GM18870 (cell line): ENCODE measurements around the gene STXBP1.
A peak's percentile ranks its signal among the peaks of the same experiment; 100 is the strongest.

Experiments used
- ATAC-seq: cut with Tn5 transposase; IDR thresholded peaks from one replicate; pipeline ENCODE4 v1.9.1; 2021; ENCODE audit warnings: moderate library complexity; ENCODE audit not compliant: unreplicated experiment

STXBP1 gene

DNA sequence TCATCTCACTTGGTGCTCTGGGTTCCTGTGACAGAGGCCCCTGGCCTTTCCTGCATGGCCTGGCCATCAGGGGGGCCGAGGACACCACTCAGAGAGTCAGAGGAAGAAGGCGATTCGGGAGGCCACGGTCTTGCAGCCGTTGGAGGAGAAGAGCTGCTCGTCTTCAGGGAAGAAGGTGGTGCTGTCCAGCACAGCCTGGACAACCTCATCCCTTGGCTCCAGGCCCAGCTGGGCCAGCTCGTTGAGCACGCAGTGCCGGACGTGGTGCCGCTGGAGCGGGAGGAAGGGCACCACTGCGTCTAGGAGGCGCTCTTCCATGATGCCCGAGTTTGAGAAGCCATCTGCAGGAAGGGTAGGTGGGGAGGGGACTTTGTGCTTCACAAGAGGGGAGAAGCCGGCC is 119.9 kb downstream of the STXBP1 start:
- ATAC-seq = no peak

DNA sequence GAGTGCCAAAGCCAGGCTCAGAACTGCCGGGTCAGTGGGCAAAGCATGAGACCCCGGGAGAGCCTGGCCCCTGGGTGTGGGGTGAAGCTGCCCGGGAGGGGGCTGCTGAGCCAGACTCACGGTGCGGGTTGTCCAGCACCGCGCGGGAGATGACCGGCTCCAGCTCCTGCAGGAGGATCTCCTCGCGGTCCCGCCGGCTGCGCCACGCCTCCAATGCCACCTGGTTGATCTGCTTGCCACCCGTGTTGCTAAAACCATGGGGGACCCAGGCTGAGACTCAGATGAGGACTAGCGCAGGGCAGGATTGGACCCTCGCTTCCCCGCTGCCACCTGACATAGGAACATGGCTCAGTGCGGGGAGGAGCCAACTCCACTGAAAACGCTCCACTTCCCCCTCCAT is 120.4 kb downstream of the STXBP1 start:
- ATAC-seq = no peak

DNA sequence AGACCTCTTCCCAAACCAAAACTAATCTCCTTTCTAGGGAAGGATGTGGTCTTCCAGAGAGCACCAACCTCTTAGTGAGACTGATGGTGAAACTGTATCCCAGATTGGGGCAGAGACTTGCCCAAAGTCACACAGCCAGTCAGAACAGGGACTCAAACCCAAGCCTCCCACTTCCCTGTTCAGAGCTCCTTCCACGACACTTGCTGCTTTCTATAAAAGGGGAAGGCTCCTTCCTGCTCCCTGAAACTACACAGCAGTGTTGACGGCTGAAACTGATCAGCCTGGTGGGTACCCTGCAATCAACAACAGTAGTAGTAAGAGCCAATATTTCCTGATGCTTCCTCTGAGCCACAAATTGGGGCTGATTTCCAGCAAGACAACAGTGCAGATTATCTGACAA is 121.5 kb downstream of the STXBP1 start:
- ATAC-seq = no peak

DNA sequence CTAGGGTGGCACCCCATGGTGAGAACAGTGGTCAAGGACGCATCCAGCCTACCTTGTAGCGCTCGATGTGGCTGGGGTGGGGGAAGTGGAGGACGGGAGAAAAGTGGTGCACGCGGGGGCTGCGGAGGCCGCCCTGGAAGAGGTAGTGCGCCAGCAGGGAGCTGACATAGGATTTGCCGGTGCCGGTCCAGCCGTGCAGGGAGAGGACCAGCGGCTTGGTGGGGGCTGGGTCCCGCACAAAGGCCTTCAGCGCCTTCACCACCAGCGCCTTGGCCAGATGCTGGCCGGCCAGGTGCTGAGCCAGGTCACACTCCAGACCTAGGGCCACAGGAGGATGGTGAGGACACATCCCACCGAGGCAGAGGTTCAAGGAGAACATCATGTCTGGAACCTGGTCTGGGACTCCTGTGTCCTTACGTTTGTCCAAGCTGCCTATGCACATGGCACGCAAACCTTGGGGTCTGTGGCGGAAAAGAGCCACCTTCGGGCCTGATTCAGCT is 122.2 kb downstream of the STXBP1 start:
- no peak for ATAC-seq

DNA sequence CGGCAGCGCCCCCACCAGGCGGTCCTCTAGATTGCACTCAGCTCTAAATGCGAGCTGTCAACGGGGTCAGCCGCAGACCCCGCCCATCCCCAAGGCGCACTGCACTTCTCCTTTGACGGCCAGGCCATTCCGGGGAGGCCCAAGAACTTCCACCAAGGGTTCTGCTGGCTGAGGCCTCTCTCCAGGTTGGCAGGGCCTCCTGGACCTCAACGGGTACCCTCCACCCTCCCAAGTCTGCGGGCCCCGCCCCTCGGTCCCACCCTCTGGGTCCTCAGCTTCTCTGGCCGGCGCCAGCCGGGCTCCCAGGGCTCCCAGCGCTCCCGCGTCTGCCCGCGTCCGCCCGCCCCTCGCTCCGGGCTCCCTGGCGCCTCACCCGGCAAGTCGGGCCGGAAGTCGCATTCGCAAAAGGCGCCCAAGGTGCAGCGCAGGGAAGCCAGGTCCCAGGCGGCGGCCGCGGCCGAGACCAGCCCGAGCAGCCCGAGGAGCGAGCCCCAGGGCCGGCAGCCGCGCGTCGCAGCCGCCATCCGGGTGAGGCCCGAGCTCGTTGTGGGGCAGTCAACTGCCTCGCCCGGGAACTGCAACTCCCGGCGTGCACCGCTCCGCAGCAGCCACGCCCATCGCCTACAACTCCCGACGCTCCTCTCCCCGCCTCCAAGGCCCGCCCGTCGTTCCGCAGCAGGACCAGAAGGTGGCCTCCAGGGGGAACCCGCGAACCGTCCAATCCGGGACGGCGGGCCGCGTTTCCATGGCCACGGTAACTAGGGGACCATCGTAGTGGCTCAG is 122.9 kb downstream of the STXBP1 start, which contains the start of gene TOR2A:
Gene TOR2A, minus strand, starts transcription at position 548 of the 783 bp plus-strand sequence. Its CDS starts 24 bp downstream, at position 524.
- peak; percentile 62 for ATAC-seq

DNA sequence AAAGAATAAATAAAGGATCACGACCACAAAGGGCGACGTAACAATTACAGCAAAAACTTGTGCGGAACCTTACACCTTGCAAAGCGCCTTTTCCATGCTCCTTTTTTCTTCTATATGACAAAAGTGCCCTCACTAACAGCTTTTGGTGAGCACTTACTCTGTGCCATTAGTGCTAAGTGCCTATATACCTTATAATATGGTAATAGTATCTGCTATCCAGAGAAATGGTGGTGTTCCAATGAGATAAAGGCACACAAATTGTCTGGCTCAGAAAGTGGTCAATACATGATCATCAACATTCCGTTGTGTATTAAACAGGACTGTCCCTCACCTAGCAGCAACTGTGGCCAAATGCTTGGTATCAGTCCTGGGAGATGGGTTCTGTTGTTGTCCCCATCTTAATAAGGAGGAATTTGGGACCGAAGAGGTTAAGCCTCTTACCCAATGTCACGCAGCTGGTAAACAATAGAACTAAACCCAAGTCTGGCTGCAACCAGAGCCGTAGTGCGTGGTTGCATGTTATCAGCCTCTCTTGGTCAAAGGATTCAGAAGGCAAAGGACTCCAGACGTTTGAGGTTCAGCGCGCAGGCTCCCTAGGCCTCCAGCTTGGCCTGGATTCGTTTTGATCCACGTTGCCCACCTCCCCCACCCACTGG is 123.6 kb downstream of the STXBP1 start:
- ATAC-seq = peak; percentile 13

DNA sequence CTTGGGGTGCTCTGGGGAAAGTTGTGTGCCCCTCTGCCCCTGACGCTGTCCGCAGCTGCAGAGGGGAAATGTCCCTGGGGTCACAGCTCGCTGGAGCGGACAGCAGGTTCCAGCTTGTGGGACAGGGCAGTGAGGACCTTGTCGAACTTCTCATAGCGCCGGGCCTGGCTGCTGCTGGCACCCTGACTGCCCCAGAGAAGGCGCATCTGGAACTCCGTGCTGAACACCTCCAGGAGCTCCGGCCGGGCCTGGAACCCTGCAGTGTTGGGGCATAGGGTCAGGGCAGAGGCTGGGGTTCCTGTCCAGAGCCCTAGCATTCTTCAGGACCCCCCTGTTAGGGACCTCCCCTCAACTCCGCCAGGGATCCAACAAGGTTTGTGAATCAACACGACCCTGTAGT is 126.6 kb downstream of the STXBP1 start:
- ATAC-seq = no peak

DNA sequence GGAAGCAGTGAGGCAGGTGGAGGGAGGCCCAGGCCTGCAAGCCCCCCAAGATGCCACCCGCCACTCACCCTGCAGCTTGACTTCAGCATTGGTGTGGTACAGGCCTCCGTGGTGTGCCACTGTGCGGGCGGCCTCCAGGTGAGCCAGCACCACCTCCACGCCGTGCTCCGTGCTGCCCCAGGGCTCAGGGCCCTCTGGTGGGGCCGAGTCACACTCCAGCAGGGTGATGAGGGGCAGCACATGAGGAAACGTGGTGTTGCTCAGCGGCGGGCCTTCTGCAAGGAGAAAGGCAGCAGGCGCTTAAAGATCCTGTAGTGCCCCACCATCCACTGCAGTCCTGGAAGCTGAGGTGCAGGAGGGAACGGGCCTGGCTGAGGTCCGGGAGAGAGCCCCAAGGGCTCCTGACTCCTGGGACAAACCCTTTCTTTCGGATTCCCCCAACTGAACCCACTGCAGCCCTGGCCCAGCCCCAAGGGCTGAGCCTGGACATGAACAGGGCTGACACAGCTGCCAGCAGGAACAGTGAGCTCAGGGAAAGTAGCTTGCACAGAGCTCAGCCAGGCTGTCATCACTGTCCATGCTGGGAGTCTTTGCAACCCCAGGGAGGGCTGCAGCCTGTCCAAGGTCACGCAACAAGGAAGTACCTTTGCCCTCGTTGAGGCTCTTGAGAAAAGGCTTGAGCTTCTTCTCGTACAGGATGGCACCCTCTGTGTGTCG is 127.7 kb downstream of the STXBP1 start:
- ATAC-seq = no peak

DNA sequence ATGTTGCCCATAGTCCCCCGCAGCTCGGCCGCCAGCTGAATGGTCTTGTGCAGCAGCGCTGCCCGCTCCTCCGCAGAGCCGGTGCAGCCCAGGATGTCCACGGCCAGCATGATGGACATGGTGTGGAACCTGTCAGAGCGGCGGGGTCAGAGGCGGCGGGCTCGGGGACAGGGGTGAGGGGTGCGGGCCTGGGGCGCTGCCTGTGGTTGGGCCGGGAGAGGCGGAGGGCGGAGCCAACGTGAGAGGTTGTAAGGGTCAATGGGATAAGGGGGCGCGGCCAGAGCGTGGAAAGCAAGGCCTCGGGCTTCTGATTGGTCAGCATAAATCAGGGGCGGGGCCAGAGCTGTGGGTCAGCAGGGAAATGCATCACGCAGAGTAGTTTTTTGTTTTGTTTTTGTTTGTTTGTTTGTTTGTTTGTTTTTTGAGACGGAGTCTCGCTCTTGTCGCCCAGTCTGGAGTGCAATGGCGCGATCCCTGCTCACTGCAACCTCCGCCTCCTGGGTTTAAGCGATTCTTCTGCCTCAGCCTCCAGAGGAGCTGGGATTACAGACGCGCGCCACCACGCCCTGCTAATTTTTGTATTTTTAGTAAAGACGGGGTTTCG is 129.9 kb downstream of the STXBP1 start:
- ATAC-seq = no peak
